LNCaP clone FGC (cell line): Measurements from ENCODE around the gene PTTG1.
A peak's percentile ranks its signal among the peaks of the same experiment; 100 is the strongest.

Experiments
- DNase-seq: peaks from one replicate; pipeline ENCODE4 v3.0.0-alpha.2; 2011; ENCODE audit warnings: low read depth
- H3K4me3 ChIP-seq: 2 replicates; pipeline ENCODE4 v1.5.1; 2011; ENCODE audit warnings: mild to moderate bottlenecking, low read depth, low read length, control low read depth
- CTCF ChIP-seq: IDR thresholded peaks from 2 replicates; pipeline ENCODE4 v1.5.1; 2012; ENCODE audit warnings: mild to moderate bottlenecking; ENCODE audit not compliant: control insufficient read depth, insufficient read depth; ENCODE audit errors: extremely low read depth

The PTTG1 gene

DNA sequence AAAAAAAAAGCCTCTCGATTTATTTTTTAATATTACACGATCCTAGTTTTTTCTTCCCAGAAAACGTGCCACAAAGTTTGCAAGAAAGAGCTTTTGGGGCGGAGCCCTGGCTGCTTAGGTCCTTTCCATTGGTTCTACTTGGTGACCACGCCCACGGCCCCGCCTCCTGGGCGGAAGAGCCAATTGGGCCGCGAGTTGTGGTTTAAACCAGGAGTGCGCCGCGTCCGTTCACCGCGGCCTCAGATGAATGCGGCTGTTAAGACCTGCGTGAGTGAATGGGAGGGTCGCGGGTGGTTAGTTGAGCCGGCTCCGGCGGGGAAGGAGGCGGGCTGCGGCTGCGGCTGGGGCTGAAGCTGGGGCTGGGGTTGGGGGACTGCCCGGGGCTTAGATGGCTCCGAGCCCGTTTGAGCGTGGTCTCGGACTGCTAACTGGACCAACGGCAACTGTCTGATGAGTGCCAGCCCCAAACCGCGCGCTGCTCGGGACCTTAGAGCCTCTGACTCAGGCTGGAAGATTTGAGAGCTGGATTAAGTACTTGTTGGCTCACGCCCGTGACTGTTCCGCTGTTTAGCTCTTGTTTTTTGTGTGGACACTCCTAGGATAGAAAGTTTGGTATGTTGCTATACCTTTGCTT, at the start of gene PTTG1:
PTTG1 (plus strand) TSS at position 231 of the 634 bp plus-strand sequence. CDS start 458 bp downstream, outside the sequence.
- DNase-seq, result peak; percentile 87
- TF ChIP-seq CTCF, result no peak
- peak within 1 kb of the TSS; percentile 82 for H3K4me3 ChIP-seq

- no peak for DNase-seq
- no peak for TF ChIP-seq CTCF
- no peak overlapping the region for H3K4me3 ChIP-seq
Measured at GRCh38 chr5:160375166-160375565, 46.5 kb upstream of the PTTG1 start.

GRCh38 chr5:160375701-160376100, 46.0 kb upstream of the PTTG1 start:
- DNase-seq, result no peak
- H3K4me3 ChIP-seq, result no peak overlapping the region

DNA sequence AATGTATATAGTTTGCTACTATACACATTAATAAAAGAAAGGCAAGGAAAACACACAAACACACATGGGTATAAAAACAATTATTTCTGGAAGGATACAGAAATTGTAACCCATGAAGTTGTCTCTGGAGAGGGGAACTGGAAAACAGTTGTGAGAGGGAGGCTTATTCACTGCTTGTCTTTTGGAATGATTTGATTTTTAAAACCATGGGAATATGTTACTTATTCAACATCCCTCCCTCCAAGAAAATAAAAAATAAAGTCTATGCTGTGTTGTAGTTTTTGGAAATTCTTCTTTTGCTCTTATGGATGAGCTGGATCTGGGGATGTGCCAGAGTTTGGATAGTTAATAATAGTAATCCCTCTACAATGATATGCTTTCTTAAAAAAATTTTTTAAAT, 45.2 kb upstream of the PTTG1 start:
- no peak for DNase-seq
- no peak for TF ChIP-seq CTCF
- H3K4me3 ChIP-seq, result no peak overlapping the region

More at GRCh38 chr5:160375701-160376100, 46.0 kb upstream of the PTTG1 start:
- no peak for TF ChIP-seq CTCF

GRCh38 chr5:160377651-160378050, 44.0 kb upstream of the PTTG1 start:
- DNase-seq, result no peak
- TF ChIP-seq CTCF, result no peak
- no peak overlapping the region for H3K4me3 ChIP-seq

- no peak for TF ChIP-seq CTCF
- no peak for DNase-seq
- no peak overlapping the region for H3K4me3 ChIP-seq
Measured at GRCh38 chr5:160378330-160378729, 43.3 kb upstream of the PTTG1 start.

- H3K4me3 ChIP-seq, result no peak overlapping the region
- no peak for DNase-seq
- no peak for TF ChIP-seq CTCF
Measured at GRCh38 chr5:160379511-160379910, 42.1 kb upstream of the PTTG1 start.
